K562 (cell line): ENCODE measurements around the gene USP27X. TPM values are rescaled to one million over a fixed set of nuclear protein-coding genes. Genes with fewer than 3 reads are reported as not detected.

ENCODE experiments used
- ATAC-seq: fragments of 200-7000 bp; cut with Tn5 transposase; 3 replicates; pipeline ENCODE4 v1.9.1; 2020; ENCODE audit warnings: moderate library complexity
- BruUV-seq: library from RNA; stranded (reverse); fragments of 400-500 nt; replicated peaks from 2 replicates; lab custom pipeline; 2021; lab: Mats Ljungman, UMichigan
- CTCF ChIA-PET: fragments of 300-600 bp; formaldehyde crosslinking; extraction: SDS; loops from one replicate; lab custom pipeline; 2021; ENCODE audit warnings: low intra/inter-chr PET ratio; lab: Yijun Ruan, JAX
- POLR2A ChIA-PET: fragments of 300-600, 350-650 bp; sonication (Branson Sonifier 250); formaldehyde crosslinking; extraction: SDS; loops from one replicate; lab custom pipeline; 2021; ENCODE audit warnings: antibody characterized with exemption, inconsistent platforms; lab: Yijun Ruan, JAX
- DNase-seq, 4 experiments: peaks; one replicate each; pipeline versions ENCODE4 v3.0.0 to v3.0.0-alpha.2; 2011 to 2018; ENCODE audit warnings: low spot score in 3 of 4, mixed read lengths in 3 of 4; ENCODE audit errors: extremely low read depth in 1 of 4
- FAIRE-seq: peaks from 2 replicates; lab custom pipeline; 2011; peaks lifted over from hg19 to GRCh38; lab: Jason Lieb, UNC
- H2AFZ ChIP-seq: 2 replicates; pipeline ENCODE4 v1.6.0; 2011; ENCODE audit warnings: low read depth, low read length, control low read depth, inconsistent platforms
- H3K27ac ChIP-seq: fragments of 200-600 bp; 3 replicates; pipeline ENCODE4 v1.8.0; 2011; ENCODE audit warnings: low read depth, mild to moderate bottlenecking, control low read depth, inconsistent platforms, low read length, moderate library complexity, mixed read lengths; ENCODE audit errors: extremely low read depth
- H3K27me3 ChIP-seq, 2 experiments: fragments of 300-600 bp in 1 of 2; 2 replicates in 1 of 2; 3 replicates in 1 of 2; pipeline versions ENCODE4 v1.6.0 to v1.8.0; 2011; ENCODE audit warnings: inconsistent platforms in 2 of 2, low read length in 2 of 2, mild to moderate bottlenecking in 1 of 2, mixed read lengths in 1 of 2, moderate library complexity in 1 of 2; ENCODE audit not compliant: control insufficient read depth in 2 of 2, insufficient read depth in 2 of 2
- H3K36me3 ChIP-seq: fragments of 300-600 bp; 3 replicates; pipeline ENCODE4 v1.8.0; 2011; ENCODE audit warnings: mild to moderate bottlenecking, low read length, inconsistent platforms; ENCODE audit not compliant: control insufficient read depth, insufficient read depth
- H3K4me1 ChIP-seq, 2 experiments: fragments of 200-600 bp in 1 of 2; replicated peaks in 1 of 2; 2 replicates in 1 of 2; 3 replicates in 1 of 2; pipeline versions ENCODE4 v1.5.1 to v1.8.0; 2011; ENCODE audit warnings: inconsistent platforms in 2 of 2, low read length in 2 of 2, mild to moderate bottlenecking in 1 of 2, mixed read lengths in 1 of 2, moderate library complexity in 1 of 2; ENCODE audit not compliant: control insufficient read depth in 2 of 2, insufficient read depth in 2 of 2
- H3K4me2 ChIP-seq: 2 replicates; pipeline ENCODE4 v1.6.1; 2011; ENCODE audit warnings: low read length, control low read depth, inconsistent platforms, mixed read lengths; ENCODE audit not compliant: insufficient read depth
- H3K4me3 ChIP-seq: fragments of 200-600 bp; sonication (generic), shearing (Covaris generic); 2 replicates; pipeline ENCODE4 v1.5.1; 2016; ENCODE audit warnings: control low read depth, inconsistent platforms
- H3K79me2 ChIP-seq: fragments of 200-600 bp; 3 replicates; pipeline ENCODE4 v1.8.0; 2011; ENCODE audit warnings: low read length, inconsistent platforms; ENCODE audit not compliant: control insufficient read depth, insufficient read depth
- H3K9ac ChIP-seq, 2 experiments: 2 replicates each; pipeline versions ENCODE4 v1.6.0 to v1.6.1; 2011; ENCODE audit warnings: low read depth in 2 of 2, low read length in 2 of 2, control low read depth in 1 of 2, inconsistent platforms in 1 of 2, mild to moderate bottlenecking in 1 of 2, mixed read lengths in 1 of 2; ENCODE audit not compliant: insufficient read depth in 1 of 2
- H3K9me1 ChIP-seq: one replicate; pipeline ENCODE4 v1.6.0; 2011; ENCODE audit warnings: inconsistent platforms, mild to moderate bottlenecking, low read length, moderate library complexity; ENCODE audit not compliant: control insufficient read depth, insufficient read depth
- H3K9me3 ChIP-seq: replicated peaks from 2 replicates; pipeline ENCODE4 v1.5.1; 2011; ENCODE audit warnings: low read depth, low read length, inconsistent platforms; ENCODE audit not compliant: control insufficient read depth, insufficient read depth
- H4K20me1 ChIP-seq: replicated peaks from 2 replicates; pipeline ENCODE4 v1.6.1; 2011; ENCODE audit warnings: low read length, inconsistent platforms, mixed read lengths; ENCODE audit not compliant: control insufficient read depth, insufficient read depth
- CXXC5 ChIP-seq: fragments of 250-450 bp; sonication (Bioruptor Pico); IDR thresholded peaks from 2 replicates; pipeline ENCODE4 v1.8.0; 2022; ENCODE audit warnings: inconsistent platforms, mild to moderate bottlenecking, moderate library complexity
- E4F1 ChIP-seq: fragments of 250-450 bp; sonication (Bioruptor Pico); IDR thresholded peaks from 2 replicates; pipeline ENCODE4 v1.5.0; 2021; ENCODE audit warnings: mild to moderate bottlenecking, borderline replicate concordance
- HNRNPL ChIP-seq: fragments of 200-400 bp; formaldehyde crosslinking; IDR thresholded peaks from 2 replicates; pipeline ENCODE4 v1.6.1; 2017; ENCODE audit warnings: low read depth, mild to moderate bottlenecking, low read length
- MYBL2 ChIP-seq, 2 experiments: fragments of 450-650 bp in 1 of 2; sonication (generic) in 1 of 2; formaldehyde crosslinking in 1 of 2; IDR thresholded peaks; 2 replicates each; pipeline versions ENCODE4 v1.6.1 to v1.8.1; 2017 to 2022; ENCODE audit warnings: borderline replicate concordance in 1 of 2, inconsistent platforms in 1 of 2, low read depth in 1 of 2, mild to moderate bottlenecking in 1 of 2, missing genetic modification reagents in 1 of 2, moderate library complexity in 1 of 2
- ZFX ChIP-seq: sonication (generic); formaldehyde crosslinking; IDR thresholded peaks from 2 replicates; pipeline ENCODE4 v1.8.0; 2022; ENCODE audit warnings: mild to moderate bottlenecking, missing genetic modification reagents, moderate library complexity
- ZNF318 ChIP-seq, 2 experiments: fragments of 450-650 bp; IDR thresholded peaks; 2 replicates each; pipeline ENCODE4 v1.6.1; 2016; ENCODE audit warnings: mild to moderate bottlenecking in 2 of 2, borderline replicate concordance in 1 of 2, low read depth in 1 of 2, moderate library complexity in 1 of 2
- ZNF395 ChIP-seq: fragments of 200-800 bp; sonication (Bioruptor generic); IDR thresholded peaks from 2 replicates; pipeline ENCODE4 v1.6.1; 2017; ENCODE audit warnings: missing genetic modification characterization, missing compliant biosample characterization
- WGBS: fragments of 100-300 bp; shearing (Covaris generic); methylation state at CpG from one replicate; pipeline ENCODE4 v1.1.6; 2016; ENCODE audit warnings: low coverage, mixed read lengths; ENCODE audit not compliant: insufficient coverage; ENCODE audit errors: missing lambda C conversion rate; 5-methylcytosine and 5-hydroxymethylcytosine counted together
- in situ Hi-C: fragments of 300-500 bp; cut with MboI; formaldehyde crosslinking; loops from 4 replicates; pipeline ENCODE4 v1.15.0; 2018; ENCODE audit warnings: inconsistent platforms, mixed read lengths
- intact Hi-C: fragments of 100-400 bp; cut with micrococcal nuclease; formaldehyde crosslinking; loops from 2 replicates; pipeline ENCODE4 v1.14.2; 2022
- polyA plus RNA-seq, 8 experiments: library from polyadenylated mRNA; depleted of rRNA in 4 of 8; stranded (reverse) in 5 of 8; unstranded in 3 of 8; fragments of >200 nt; fragmentation: Nextera tagmentation in 2 of 8; fragmentation: Illumina TruSeq in 1 of 8; extraction: Ambion mirVana in 2 of 8; extraction: Trizol in 1 of 8; gene quantifications; 2 replicates each; pipeline versions ENCODE4 v1.2.1 to v1.2.3, GENCODE V29; 2011 to 2014; ENCODE audit warnings: inconsistent platforms in 1 of 8, missing spikeins in 1 of 8
- total RNA-seq, 7 experiments: library from RNA; depleted of rRNA in 6 of 7; stranded (reverse); fragments of >200 nt in 6 of 7; fragmentation: Illumina TruSeq in 2 of 7; extraction: Trizol in 2 of 7; gene quantifications; 2 replicates each; pipeline versions ENCODE4 v1.2.1 to v1.2.3, GENCODE V29; 2011 to 2021; ENCODE audit warnings: low replicate concordance in 1 of 7

USP27X gene
- total and polyA plus RNA-seq, 9 of the 15 experiments (the other 6 are each of a cell fraction or from before 2014, with no cell fraction given): 0.15 to 4.7 (median 1.6) TPM

GRCh38 chrX:49901048-49901447 lies 21.8 kb downstream of the USP27X start (continued):
- no peak for TF ChIP-seq ZNF318 (IDR thresholded peaks at IDR 0.05; ENCODE audit: borderline replicate concordance in 1 of 2, low read depth in 1 of 2)

GRCh38 chrX:49910344-49910743 lies 31.1 kb downstream of the USP27X start:
- in situ Hi-C loops: loop anchor here (10.0 to 25.0 kb wide), 3 partner anchors 184 to 1273 kb away; partner anchors contain the start of genes AKAP4 and CCNB3
- Histone ChIP-seq H3K27ac (no peak overlapping the region), H3K4me3 (no peak overlapping the region), H3K79me2 (no peaks in the 10 kb centered on the region), H3K9me3 (no peaks in the 10 kb centered on the region), H3K4me1 (no peaks in the 10 kb centered on the region), H3K9ac (no peak overlapping the region), H2AFZ (no peak overlapping the region), H3K36me3 (no peaks in the 10 kb centered on the region), H3K4me2 (no peak overlapping the region), H4K20me1 (no peaks in the 10 kb centered on the region), H3K9me1 (no peaks in the 10 kb centered on the region), H3K27me3 (peaks cover 0 to 7% of the 10 kb centered on the region in 2 experiments; a peak in 1 of 5 replicates)
- ChIA-PET POLR2A (no interaction called here), CTCF (no interaction called here)
- FAIRE-seq (no peak), DNase-seq (no peak), ATAC-seq (no peak)
- BruUV-seq: no TSS peak
- intact Hi-C loops: loop anchor here (10.0 kb wide), 1 partner anchor 534 kb away; no protein-coding TSS in a partner anchor
- WGBS: 0% methylated on average over 3 of the region's 3 CpGs
- no peak for TF ChIP-seq E4F1 (CRISPR knock-in tag)
- no peak for TF ChIP-seq ZNF395 (CRISPR knock-in tag)
- no peak for TF ChIP-seq HNRNPL
- no peak for TF ChIP-seq ZFX (CRISPR knock-in tag)
- TF ChIP-seq CXXC5 (CRISPR knock-in tag): no peak
- TF ChIP-seq MYBL2 (IDR thresholded peaks at IDR 0.05; ENCODE audit: low read depth): no peak
- no peak for TF ChIP-seq MYBL2 (CRISPR knock-in tag; IDR thresholded peaks at IDR 0.05; ENCODE audit: borderline replicate concordance)
